BJ (cell line): ENCODE measurements around the gene SDR42E1. TPM values are rescaled to one million over a fixed set of nuclear protein-coding genes. Genes with fewer than 3 reads are reported as not detected.

ENCODE experiments used
- CTCF ChIA-PET: fragments of 350-600 bp; formaldehyde crosslinking; extraction: SDS; loops from one replicate; lab custom pipeline; 2021; ENCODE audit warnings: antibody characterized with exemption, inconsistent platforms; lab: Yijun Ruan, JAX
- POLR2A ChIA-PET: fragments of 300-600 bp; sonication (Branson Sonifier 250); formaldehyde crosslinking; extraction: SDS; loops from one replicate; lab custom pipeline; 2021; ENCODE audit warnings: antibody characterized with exemption; lab: Charles Lee
- DNase-seq: peaks from one replicate; pipeline ENCODE4 v3.0.0-alpha.2; 2011; ENCODE audit warnings: low read depth
- H3K27me3 ChIP-seq: 2 replicates; pipeline ENCODE4 v1.6.0; 2011; ENCODE audit warnings: low read length; ENCODE audit not compliant: control insufficient read depth, insufficient read depth
- H3K36me3 ChIP-seq: 2 replicates; pipeline ENCODE4 v1.5.1; 2011; ENCODE audit warnings: low read length; ENCODE audit not compliant: control insufficient read depth, insufficient read depth
- H3K4me3 ChIP-seq: 2 replicates; pipeline ENCODE4 v1.5.1; 2011; ENCODE audit warnings: low read depth, mild to moderate bottlenecking, control low read depth, low read length
- CTCF ChIP-seq: IDR thresholded peaks from 2 replicates; pipeline ENCODE4 v1.5.1; 2011; ENCODE audit warnings: low read depth, mild to moderate bottlenecking, control low read depth, inconsistent platforms, low read length, moderate library complexity; ENCODE audit not compliant: insufficient read depth
- polyA plus RNA-seq: library from polyadenylated mRNA; depleted of rRNA; stranded (reverse); fragments of >200 nt; gene quantifications from 2 replicates; pipeline ENCODE4 v1.2.3, GENCODE V29; 2011; rRNA removed

Gene SDR42E1
- polyA plus RNA-seq, 1 experiment, result 0.44 TPM

GRCh38 chr16:81940781-81941560, 70.3 kb downstream of the SDR42E1 start:
- TF ChIP-seq CTCF, result peak; percentile 52
- Histone ChIP-seq H3K36me3 (no peaks in the 10 kb centered on the region), H3K27me3 (peaks cover 1% of the 10 kb centered on the region), H3K4me3 (no peak overlapping the region)
- POLR2A ChIA-PET, result no interaction called here
- CTCF ChIA-PET, result interaction anchor here (0.7 to 5.8 kb wide), 14 partner anchors 11 to 515 kb away, joined by 3 to 62 read pairs (median 4); no protein-coding TSS in a partner anchor
- peak; percentile 24 for DNase-seq

DNA sequence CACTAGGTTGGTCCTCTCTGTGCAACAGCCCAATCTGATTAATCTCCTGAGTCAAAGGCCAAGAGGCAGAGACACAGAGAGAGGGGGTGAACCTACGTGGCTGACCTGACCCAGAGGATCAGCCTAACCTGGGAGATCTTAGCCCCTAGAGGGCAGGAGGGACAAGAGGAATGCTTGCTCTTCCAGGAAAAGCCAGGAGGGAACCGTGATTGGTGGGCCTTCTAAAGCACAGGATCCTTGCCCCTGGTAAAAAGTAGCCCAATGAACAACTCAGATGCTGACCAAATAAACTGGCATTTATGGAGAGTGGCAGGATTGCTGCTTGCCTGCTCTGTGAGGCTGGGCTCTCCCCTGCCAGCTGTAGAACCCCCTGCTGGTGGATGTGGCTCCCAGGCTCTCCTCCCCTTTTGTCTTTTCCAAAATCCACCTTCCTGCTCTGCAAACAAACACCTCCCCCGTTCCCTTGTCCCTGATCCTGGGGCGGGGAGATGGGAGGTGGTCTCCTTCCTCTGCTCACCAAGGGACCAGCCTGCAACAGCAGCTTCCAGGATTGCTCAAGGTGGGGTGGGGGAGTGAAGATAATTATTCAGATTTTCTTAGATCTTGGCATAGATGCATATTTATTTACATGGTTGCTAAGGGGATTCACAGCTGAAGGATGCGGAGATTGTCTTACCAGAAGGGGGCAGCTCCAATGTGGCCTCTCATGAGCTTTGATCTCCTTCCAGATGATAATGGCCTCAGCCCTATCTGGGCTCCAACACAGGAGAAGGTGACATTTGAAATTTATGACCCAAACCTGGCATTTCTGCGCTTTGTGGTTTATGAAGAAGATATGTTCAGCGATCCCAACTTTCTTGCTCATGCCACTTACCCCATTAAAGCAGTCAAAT, 71.9 kb downstream of the SDR42E1 start:
- H3K27me3 ChIP-seq, result peaks cover 1% of the 10 kb centered on the region
- POLR2A ChIA-PET, result no interaction called here
- DNase-seq, result no peak
- no peak overlapping the region for H3K4me3 ChIP-seq
- no peak for TF ChIP-seq CTCF
- CTCF ChIA-PET, result interaction anchor here (1.0 to 5.8 kb wide), 5 partner anchors 52 to 290 kb away, joined by 3 to 62 read pairs (median 3); no protein-coding TSS in a partner anchor
- no peaks in the 10 kb centered on the region for H3K36me3 ChIP-seq

Other genes with a start within 250 kb of the SDR42E1 start
- gene PLCG2, start 232.2 kb downstream of the SDR42E1 start, polyA plus RNA-seq, result 0.20 and 0.22 TPM in 2 replicates
- gene HSD17B2, start 23.8 kb upstream of the SDR42E1 start, polyA plus RNA-seq, result 0.60 and 0.81 TPM in 2 replicates
- gene MPHOSPH6, start 158.8 kb upstream of the SDR42E1 start, polyA plus RNA-seq, result 3.9 and 10.8 TPM in 2 replicates